ENCODE measurements around the gene EEF1G. TPM values are rescaled to one million over a fixed set of nuclear protein-coding genes. Genes with fewer than 3 reads are reported as not detected.

The EEF1G gene
- total and polyA plus RNA-seq, 9 of the 15 experiments (the other 6 are each of a cell fraction or from before 2014, with no cell fraction given): 985 to 2,349 (median 2,035) TPM

DNA sequence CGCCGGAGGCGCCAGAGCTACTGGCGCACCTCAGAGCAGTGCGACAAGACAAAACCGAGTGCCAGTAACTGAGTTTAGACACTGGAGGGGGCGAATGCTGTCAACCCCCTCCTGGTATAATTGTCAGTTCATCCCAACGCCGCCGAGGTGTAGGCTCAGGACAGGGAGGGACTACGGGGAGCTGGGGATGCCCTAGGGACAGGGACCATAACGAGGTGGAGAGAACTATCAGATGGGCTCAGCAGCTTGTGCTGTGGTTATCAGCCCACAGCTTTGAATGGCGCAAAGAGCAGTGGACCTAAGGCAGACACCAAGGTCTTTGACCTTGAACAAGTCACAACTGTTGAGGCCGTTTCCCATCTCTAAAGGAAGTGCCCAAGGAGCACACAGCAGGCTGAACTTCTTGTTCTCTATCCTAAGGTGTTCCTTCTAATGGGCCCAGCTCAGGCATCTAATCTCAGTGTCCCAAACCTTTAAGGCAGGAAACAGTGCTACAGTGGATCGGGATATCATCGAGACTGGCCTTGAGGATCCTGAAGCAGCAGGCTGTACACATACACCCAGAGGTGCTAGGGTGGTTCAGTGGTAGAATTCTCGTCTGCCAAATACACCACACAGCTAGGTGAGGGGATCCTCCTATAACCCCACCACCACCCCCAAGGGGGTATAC, 18.6 kb upstream of the EEF1G start (continued):
- TF ChIP-seq, protein P1, sequence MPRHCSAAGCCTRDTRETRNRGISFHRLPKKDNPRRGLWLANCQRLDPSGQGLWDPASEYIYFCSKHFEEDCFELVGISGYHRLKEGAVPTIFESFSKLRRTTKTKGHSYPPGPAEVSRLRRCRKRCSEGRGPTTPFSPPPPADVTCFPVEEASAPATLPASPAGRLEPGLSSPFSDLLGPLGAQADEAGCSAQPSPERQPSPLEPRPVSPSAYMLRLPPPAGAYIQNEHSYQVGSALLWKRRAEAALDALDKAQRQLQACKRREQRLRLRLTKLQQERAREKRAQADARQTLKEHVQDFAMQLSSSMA (CRISPR knock-in tag; IDR thresholded peaks at IDR 0.05): peak; percentile 11; the same call in 1 of the 2 replicates
- TF ChIP-seq ARID1B (IDR thresholded peaks at IDR 0.05) (peak; percentile 48; the same call in 1 of the 2 replicates), BRD9 (IDR thresholded peaks at IDR 0.05; ENCODE audit: low read depth, partially characterized antibody) (no peak), BMI1 (IDR thresholded peaks at IDR 0.05; ENCODE audit: low read length) (no peak), STAT5B (CRISPR knock-in tag; IDR thresholded peaks at IDR 0.05) (no peak), CREB1 (IDR thresholded peaks at IDR 0.05) (0 out of 2 replicates have a peak, but pooled peaks have one; percentile 13), CREB1 (CRISPR knock-in tag; IDR thresholded peaks at IDR 0.05) (no peak), TBP (optimal IDR thresholded peaks at IDR 0.05; ENCODE audit: low read depth, low read length) (no peak), ZFP36 (IDR thresholded peaks at IDR 0.05; ENCODE audit: low read depth, low read length, partially characterized antibody) (no peak), ELF1 (tag; IDR thresholded peaks at IDR 0.05) (no peak), ZNF589 (CRISPR knock-in tag; IDR thresholded peaks at IDR 0.05; ENCODE audit: low read depth) (no peak)
- TF ChIP-seq, protein P2, sequence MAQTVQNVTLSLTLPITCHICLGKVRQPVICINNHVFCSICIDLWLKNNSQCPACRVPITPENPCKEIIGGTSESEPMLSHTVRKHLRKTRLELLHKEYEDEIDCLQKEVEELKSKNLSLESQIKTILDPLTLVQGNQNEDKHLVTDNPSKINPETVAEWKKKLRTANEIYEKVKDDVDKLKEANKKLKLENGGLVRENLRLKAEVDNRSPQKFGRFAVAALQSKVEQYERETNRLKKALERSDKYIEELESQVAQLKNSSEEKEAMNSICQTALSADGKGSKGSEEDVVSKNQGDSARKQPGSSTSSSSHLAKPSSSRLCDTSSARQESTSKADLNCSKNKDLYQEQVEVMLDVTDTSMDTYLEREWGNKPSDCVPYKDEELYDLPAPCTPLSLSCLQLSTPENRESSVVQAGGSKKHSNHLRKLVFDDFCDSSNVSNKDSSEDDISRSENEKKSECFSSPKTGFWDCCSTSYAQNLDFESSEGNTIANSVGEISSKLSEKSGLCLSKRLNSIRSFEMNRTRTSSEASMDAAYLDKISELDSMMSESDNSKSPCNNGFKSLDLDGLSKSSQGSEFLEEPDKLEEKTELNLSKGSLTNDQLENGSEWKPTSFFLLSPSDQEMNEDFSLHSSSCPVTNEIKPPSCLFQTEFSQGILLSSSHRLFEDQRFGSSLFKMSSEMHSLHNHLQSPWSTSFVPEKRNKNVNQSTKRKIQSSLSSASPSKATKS (CRISPR knock-in tag; IDR thresholded peaks at IDR 0.05): no peak
- TF ChIP-seq, protein P3, sequence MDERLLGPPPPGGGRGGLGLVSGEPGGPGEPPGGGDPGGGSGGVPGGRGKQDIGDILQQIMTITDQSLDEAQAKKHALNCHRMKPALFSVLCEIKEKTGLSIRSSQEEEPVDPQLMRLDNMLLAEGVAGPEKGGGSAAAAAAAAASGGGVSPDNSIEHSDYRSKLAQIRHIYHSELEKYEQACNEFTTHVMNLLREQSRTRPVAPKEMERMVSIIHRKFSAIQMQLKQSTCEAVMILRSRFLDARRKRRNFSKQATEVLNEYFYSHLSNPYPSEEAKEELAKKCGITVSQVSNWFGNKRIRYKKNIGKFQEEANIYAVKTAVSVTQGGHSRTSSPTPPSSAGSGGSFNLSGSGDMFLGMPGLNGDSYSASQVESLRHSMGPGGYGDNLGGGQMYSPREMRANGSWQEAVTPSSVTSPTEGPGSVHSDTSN (CRISPR knock-in tag; IDR thresholded peaks at IDR 0.05; ENCODE audit: low read depth): no peak
- TF ChIP-seq, protein P3 (tag; conservative IDR thresholded peaks at IDR 0.05; ENCODE audit: low read depth): no peak
- TF ChIP-seq, protein P4, sequence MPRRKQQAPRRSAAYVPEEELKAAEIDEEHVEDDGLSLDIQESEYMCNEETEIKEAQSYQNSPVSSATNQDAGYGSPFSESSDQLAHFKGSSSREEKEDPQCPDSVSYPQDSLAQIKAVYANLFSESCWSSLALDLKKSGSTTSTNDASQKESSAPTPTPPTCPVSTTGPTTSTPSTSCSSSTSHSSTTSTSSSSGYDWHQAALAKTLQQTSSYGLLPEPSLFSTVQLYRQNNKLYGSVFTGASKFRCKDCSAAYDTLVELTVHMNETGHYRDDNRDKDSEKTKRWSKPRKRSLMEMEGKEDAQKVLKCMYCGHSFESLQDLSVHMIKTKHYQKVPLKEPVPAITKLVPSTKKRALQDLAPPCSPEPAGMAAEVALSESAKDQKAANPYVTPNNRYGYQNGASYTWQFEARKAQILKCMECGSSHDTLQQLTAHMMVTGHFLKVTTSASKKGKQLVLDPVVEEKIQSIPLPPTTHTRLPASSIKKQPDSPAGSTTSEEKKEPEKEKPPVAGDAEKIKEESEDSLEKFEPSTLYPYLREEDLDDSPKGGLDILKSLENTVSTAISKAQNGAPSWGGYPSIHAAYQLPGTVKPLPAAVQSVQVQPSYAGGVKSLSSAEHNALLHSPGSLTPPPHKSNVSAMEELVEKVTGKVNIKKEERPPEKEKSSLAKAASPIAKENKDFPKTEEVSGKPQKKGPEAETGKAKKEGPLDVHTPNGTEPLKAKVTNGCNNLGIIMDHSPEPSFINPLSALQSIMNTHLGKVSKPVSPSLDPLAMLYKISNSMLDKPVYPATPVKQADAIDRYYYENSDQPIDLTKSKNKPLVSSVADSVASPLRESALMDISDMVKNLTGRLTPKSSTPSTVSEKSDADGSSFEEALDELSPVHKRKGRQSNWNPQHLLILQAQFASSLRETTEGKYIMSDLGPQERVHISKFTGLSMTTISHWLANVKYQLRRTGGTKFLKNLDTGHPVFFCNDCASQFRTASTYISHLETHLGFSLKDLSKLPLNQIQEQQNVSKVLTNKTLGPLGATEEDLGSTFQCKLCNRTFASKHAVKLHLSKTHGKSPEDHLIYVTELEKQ (CRISPR knock-in tag; IDR thresholded peaks at IDR 0.05): no peak
- TF ChIP-seq, protein P5, sequence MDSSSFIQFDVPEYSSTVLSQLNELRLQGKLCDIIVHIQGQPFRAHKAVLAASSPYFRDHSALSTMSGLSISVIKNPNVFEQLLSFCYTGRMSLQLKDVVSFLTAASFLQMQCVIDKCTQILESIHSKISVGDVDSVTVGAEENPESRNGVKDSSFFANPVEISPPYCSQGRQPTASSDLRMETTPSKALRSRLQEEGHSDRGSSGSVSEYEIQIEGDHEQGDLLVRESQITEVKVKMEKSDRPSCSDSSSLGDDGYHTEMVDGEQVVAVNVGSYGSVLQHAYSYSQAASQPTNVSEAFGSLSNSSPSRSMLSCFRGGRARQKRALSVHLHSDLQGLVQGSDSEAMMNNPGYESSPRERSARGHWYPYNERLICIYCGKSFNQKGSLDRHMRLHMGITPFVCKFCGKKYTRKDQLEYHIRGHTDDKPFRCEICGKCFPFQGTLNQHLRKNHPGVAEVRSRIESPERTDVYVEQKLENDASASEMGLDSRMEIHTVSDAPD (CRISPR knock-in tag; IDR thresholded peaks at IDR 0.05): no peak

All from K562 (cell line).